GM19238 (cell line): ENCODE results near the gene FAM171A1.

Experiments used
- DNase-seq: peaks from one replicate; pipeline ENCODE4 v3.0.0; 2011; ENCODE audit warnings: low spot score; ENCODE audit not compliant: insufficient read length

Gene FAM171A1

DNA sequence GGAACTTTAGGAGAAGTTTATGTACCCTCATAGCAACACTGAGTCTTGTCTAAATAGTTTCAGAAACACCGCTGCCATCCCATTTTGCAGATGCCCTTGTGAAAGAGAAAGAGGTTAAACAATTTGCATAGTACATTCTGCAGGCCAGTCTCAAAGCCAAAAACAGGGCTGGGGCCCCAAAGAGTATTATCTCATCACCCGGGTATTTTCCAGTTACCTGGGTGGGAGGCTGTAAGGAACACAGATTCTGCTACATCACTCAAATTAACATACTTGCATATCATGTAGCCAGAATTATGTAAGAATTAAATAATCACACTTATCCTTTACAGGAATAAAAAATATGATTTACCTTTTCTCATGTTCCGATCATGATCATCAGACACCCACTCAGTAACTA is 3.1 kb upstream of the FAM171A1 start:
- DNase-seq = no peak

DNA sequence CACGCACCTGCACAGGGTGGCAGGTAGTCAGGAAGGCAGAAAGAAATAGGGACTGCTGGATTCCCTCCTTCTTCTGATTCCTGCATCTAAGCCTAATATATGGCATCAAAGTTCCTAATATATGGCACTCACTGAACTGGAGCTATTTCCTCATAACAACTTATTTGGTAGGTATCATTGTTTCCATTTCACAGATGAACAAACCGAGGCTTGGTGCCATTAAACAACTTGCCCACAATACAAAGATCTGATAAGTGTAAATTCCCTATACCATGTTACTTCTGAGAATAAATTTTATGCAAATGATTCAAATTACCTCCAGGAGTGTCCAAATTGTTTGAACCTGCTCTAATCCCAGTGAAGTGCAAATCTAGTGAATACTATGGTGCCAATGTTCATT is 2.1 kb upstream of the FAM171A1 start:
- no peak for DNase-seq

DNA sequence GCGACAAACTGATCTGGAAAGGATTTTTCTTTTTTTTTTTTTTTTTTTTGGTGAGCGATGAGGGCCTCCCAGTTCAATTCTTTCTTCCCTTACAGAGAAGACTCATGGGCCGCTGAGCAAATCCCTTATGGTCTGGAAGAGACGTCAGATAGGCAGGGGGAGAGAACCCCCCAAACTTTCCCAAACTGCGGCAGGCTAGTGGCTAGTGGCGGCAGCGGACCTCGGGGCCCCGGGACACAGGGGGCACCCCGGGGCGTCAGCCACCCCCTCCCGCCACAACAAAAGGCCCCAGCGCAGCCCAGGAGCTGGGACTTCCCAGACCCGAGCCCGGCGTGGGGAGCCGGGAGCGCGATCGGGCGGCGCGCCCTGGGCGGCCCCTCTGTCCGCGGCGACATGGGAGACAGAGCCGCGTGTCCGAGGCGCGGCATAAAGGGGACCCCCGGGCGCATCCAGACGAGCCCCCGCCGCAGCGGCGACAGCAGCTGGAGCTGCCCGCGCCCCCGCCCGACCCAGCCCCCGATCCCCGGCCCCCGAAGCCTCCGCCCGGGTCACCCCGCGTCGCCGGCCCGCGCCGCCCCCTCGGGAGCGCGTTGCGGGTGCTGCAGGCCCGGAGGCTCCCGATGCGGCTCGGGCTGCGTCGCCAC is 755 bp downstream of the FAM171A1 start:
- no peak for DNase-seq

DNA sequence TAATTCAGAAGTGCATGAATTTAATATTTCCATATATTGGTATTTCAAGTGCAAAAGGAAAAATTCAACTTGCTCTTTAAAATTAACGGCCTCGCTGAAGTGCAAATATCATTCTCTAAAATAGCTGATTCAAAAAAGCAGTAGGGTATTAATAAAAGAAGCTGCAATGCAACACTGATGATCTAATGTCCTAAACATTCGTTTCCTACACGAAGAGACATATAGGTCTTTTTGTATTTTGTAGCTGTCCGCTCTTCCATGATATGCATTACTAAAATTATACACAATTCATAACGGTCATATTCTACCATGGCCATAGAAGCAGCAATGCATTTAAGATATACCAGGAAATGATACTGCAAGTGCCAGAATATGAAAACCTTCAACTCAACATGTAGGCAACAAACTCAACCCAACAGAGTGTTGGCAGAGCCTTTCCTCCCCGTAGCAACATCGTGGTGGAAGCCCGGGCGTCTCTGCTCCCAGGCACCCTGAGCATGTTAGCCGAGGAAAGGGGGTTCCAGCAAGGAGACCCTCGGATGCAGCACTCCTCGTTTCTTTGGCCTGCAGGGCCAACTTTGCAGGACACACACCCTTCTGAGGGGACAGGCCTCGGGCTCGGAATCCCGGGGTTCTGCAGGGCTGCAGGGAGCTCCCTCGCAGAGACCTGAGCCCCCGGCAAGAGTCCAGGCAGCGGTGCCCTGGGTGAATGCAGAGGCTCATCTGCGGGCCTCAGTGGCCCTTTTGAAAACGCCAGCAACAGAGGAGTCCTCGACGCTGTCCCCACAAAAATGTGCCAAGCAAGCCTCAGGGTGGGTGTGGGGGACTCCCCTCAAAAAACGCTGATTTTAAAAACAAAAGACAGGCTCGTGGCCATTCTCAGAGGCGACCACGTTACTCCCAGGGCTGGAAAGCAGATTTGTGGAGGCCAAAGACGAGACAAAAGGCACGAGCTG is 1.6 kb downstream of the FAM171A1 start:
- no peak for DNase-seq

DNA sequence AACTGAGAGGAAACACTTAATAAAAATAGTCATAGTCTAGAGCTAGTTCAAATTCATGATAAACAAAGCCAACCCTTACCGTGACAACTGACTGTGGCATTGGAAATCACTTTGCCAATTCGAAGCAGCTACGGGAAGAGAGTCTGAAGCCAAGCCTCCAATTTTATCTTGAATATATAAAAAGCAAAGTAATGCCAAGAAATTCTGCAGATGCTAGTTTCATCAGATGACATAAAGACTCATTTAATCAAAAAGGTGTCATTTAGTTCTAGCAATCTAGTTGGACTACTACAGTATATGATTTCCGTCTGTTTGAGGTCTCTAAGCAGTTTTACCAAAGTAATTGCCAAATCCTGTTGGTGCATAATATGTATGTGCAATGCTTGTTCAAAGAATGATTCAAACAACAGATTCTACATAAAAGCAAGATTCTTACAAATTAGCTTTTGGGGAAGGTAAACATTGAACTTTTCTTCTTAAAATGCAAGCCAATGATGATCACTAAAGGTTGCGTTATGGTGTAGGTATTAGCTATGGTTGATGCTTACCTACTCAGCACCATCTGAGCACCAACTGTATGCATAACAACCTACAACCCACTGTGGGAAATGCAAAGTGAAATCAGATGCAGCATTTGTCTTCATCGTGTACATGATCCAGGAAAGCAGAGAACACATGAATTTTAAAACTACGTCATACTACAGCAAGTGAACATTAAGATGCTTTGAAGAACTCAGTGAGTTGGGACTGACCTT is 2.8 kb downstream of the FAM171A1 start:
- DNase-seq = no peak

GRCh38 chr10:15367296-15368085 is 3.6 kb downstream of the FAM171A1 start:
- DNase-seq = no peak

DNA sequence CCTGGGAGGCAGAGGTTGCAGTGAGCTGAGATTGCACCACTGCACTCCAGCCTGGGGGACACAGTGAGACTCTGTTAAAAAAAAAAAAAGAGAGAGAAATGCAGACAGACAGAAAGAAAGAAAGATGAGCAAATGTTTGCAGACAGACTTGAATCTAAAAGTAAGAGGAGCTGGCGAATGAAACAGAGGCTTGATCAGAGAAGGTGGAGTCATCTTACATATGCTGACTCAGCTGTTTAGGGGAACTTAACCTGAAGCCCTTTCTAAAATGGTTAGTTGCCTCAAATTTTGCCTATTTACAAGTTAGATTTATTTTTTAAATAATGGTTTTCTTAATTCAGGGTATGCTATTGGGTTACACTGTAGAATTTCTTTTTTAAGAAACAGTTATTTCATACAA is 5.4 kb downstream of the FAM171A1 start:
- DNase-seq = no peak

DNA sequence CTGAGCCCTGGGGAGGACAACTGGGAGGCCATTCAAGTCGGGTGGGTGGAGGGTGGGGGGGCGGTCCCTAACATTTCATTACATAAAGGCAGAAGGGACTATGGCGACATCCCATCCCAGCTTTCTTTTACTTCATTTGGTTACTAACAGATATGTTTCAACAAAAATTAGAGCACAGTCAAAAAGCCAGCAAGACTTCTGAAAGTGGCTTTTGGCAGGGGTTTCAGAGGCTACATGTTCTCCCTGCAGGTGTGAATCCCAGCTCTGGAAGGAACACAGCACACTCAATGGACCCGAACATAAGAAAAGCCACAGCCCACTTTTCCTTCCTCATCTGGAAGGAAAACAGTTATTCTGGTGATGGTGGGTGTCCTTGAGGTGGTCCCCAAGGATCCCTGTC is 7.1 kb downstream of the FAM171A1 start:
- no peak for DNase-seq

DNA sequence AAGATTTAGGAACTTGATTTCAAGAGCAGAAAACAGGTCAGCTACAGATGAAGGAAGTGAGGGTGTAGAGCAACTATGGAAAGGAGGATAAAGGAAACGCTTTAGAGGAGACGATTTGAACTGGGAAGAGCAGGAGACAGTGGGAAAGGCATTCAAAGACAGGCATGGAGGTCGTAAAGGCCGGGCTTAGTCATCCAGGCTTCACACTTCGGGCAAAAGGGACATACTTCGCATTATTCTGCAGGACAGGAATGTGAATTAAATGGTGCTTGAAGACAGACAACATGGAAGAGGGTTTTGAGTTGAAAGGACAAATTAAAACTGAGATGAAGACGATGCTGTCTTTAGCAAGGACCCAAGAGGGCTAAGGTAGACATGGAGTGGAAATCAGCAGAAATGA is 8.1 kb downstream of the FAM171A1 start:
- no peak for DNase-seq

- no peak for DNase-seq
Observed at GRCh38 chr10:15361131-15361530, 10.0 kb downstream of the FAM171A1 start.

GRCh38 chr10:15360566-15360965 is 10.5 kb downstream of the FAM171A1 start:
- no peak for DNase-seq

DNA sequence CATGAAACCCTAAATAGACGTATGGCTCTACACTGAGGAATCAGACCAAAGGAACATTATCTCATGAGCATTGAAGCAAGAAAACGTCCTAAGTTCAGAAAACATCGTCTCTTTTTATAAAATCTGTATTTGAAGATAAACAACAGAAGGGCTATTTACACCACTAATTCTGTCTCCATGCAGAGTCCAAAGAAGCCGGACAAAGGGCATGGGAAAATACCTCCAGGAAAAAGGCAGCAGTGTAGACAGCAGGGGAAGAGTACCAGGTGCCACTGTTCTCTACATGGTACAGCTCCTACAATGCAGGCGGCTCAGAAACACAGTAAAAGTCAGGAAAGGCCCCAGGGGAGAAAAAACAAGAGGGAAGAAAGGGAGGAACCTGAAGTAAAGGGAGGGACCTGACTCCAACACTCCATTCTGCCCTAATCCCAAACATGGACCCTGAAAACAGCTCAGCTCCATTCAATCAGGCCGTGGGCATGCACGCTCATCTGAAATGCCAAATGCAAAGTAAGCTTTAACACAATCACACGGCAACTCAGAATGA is 17.5 kb downstream of the FAM171A1 start:
- no peak for DNase-seq

DNA sequence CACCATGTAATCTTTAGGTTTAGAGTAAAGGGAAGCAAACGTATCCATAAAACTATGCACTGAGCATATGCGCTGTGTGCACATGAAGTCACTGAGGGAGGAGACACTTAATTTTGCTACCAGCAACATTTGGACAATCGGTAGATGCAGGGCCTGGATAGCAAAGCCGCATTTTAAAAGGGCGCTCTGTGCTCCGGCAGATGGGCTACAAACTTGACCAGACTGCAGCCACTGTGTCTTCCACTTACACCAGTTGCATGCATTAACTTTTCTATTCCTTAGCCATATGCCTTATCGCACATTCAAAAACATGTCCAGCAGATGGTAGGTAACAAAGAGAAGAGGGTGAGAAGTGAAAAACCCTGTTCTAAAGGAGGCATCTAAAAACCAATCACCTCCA is 18.3 kb downstream of the FAM171A1 start:
- no peak for DNase-seq

GRCh38 chr10:15352201-15352600 is 18.9 kb downstream of the FAM171A1 start:
- no peak for DNase-seq

DNA sequence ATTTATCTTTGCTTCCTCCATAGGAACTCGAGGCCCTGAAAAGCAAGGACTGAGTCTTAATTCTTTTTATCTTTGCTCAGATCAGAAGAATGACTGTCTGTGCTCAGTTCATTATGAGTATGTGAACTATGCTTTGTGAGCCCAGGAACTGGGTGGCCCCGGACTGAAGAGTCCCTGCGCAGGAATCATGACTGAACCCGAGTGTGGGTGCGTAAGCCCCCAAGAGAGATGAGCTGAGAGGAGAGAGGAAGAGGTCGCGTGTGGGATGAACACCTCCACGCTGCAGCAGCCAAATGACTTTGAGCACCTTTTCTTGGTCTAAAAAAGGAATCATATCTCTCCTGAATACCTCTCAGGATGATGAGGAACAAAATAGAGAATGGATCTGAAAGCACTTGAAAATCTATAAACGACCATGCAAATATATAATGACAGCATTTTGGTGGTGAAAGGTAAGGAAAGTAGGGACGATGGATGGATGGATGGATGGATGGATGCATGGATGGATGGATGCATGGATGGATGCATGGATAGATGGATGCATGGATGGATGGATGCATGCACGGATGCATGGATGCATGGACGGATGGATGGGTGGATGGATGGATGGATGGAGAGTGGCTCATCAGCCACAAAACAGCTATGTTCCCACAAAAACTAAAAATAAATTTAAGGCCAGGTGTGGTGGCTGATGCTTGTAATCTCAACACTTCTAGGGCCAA is 19.8 kb downstream of the FAM171A1 start:
- DNase-seq = no peak

GRCh38 chr10:15349112-15349511 is 22.0 kb downstream of the FAM171A1 start:
- DNase-seq = no peak

DNA sequence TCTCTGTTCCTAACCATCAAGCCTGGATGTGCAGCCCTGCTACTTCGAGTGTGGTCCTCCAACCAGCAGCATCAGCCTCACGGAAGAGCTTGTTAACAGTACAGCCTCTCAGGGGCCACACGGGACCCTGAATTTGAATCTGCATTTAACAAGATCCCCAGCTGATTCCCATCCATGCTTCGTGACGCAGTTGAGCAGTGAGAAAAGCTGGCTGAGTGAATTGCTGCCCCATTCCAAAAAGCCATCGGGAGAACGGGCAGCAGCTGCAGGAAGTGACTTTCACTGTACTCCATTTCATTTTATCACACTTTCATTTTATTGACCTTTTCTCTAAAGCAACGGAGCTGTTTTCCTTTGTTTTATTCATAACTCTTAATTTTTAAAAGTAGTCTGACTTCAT is 22.5 kb downstream of the FAM171A1 start:
- DNase-seq = no peak

- DNase-seq = no peak
Observed at GRCh38 chr10:15347150-15347549, 23.9 kb downstream of the FAM171A1 start.

DNA sequence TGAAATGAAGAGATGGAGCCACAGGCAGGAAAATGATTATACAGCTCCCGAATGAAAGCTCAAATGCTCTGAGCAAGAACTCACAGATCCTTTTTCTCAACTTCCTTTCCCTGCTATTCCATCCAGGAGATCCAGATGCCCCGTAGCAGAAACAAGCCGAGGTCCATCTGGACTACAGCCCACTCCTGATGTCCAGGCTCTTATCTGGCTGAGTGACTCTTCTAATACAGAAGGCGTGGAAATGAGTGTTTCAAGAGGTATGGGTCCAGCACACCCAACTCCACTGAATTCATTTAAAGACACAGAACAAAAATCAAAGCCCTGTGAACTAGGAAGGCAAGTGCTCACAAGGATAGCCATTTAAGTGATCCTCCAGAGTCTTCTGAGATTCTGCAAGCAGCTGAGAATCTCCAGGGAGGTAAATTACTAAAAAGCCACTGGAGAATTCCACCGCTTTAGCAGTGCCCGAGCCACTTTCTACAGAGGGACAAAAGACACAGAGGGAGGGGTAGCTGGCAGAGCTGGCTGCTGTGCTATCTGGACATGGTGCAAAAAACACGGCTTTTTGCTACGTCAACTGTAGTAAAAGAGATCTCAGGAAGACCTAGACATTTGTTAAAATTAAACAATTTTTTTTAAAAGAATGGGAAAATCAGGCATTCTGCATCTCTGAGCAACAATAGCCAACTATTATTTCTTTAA is 24.5 kb downstream of the FAM171A1 start:
- no peak for DNase-seq

- no peak for DNase-seq
Observed at GRCh38 chr10:15345450-15345849, 25.6 kb downstream of the FAM171A1 start.
